Colonic mucosa (tissue), 4 donors: ENCODE results near the gene GAD1. TPM values are rescaled to one million over a fixed set of nuclear protein-coding genes. Genes with fewer than 3 reads are reported as not detected.

Source experiments
- DNase-seq: peaks from one replicate; pipeline ENCODE4 v3.0.0-alpha.2; 2020
- H3K27ac ChIP-seq: fragments of 200-600 bp; one replicate; pipeline ENCODE4 v1.8.0; 2021
- H3K27me3 ChIP-seq: fragments of 200-600 bp; one replicate; pipeline ENCODE4 v1.8.0; 2021
- H3K36me3 ChIP-seq: fragments of 200-600 bp; one replicate; pipeline ENCODE4 v1.8.0; 2021
- H3K4me1 ChIP-seq: fragments of 200-600 bp; one replicate; pipeline ENCODE4 v1.8.0; 2021; ENCODE audit warnings: mild to moderate bottlenecking
- H3K4me3 ChIP-seq: fragments of 200-600 bp; one replicate; pipeline ENCODE4 v1.8.0; 2021
- H3K9ac ChIP-seq, 2 donors: one replicate each; pipeline ENCODE4 v1.7.0; 2013; ENCODE audit warnings: control low read depth in 2 of 2, low read depth in 2 of 2, low read length in 2 of 2
- H3K9me3 ChIP-seq: fragments of 200-600 bp; one replicate; pipeline ENCODE4 v1.8.0; 2021
- CTCF ChIP-seq: fragments of 200-600 bp; IDR thresholded peaks from one replicate; pipeline ENCODE4 v1.8.0; 2022; ENCODE audit warnings: antibody characterized with exemption, mild to moderate bottlenecking
- intact Hi-C: fragments of 100-400 bp; cut with DNase I; formaldehyde crosslinking; loops from one replicate; pipeline ENCODE4 v1.14.1; 2022
- total RNA-seq, 2 donors: library from RNA; stranded (reverse); fragmentation: NEBNext Ultra II Directional in 1 of 2; extraction: Animal tissue kit (Norgen Biotek cat#: 25700) in 1 of 2; gene quantifications; one replicate each; pipeline ENCODE4 v1.2.1, GENCODE V29; 2021
- donor health status: healthy.
- donor health status: DM: no; HTN: no; CAD: no.
- donor health status: DM: no; HTN: no; CAD: no.

The GAD1 gene
- total RNA-seq, 2 donors from 2014 or later, result 0.10 TPM; not detected in 1

DNA sequence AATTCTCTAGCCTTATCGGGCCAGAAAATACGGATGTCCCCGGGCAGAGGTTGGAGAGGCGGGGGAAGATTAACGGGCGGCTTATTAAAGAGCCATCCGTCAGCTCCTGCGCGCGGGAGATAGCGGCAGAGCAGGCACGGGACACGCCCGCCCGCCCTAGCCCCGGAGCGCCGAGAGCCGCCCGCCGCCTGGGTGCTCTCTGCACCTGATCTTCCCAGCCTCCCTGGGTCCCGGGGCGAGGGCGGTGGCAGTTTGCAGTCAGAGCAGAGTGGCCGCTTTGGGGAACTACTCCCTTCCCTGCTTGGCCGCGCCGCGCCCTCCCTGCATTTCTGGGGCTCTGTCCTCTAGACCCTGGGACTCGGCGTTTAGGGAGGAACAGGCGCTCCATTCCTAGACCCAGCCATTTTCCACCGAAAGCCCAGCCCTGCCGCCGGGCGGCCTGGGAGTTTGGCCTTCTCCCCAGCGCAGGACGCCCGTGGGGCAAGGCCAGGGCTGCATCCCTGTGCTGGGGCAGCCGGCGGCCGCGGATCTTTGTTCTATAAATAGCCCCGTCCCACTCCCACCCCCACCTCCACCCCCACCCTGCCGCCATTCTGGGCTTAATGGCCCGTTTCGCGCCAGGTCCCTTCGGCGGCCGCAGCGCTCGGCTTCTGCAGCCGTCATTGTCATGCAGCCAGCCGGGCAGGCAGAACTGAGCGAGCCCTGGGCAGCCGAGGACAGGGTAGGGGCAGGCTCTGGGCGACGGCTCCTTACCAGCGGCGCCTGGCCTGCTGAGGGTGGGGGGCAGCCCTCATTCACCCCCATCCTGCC is 6.6 kb downstream of the GAD1 start:
- peaks cover 61% of the 10 kb centered on the region for H3K27me3 ChIP-seq
- no peaks in the 10 kb centered on the region for H3K36me3 ChIP-seq
- peak overlapping the region; percentile 13 for H3K4me3 ChIP-seq
- intact Hi-C loops, result no loop called here
- no peaks in the 10 kb centered on the region for H3K9me3 ChIP-seq
- TF ChIP-seq CTCF, result no peak
- H3K4me1 ChIP-seq, result peaks cover 4% of the 10 kb centered on the region
- H3K27ac ChIP-seq, result no peak overlapping the region
- H3K9ac ChIP-seq, result no peak overlapping the region
- no peak for DNase-seq

- H3K9ac ChIP-seq, result no peak overlapping the region
- no peak for TF ChIP-seq CTCF
- no peak for DNase-seq
- H3K4me3 ChIP-seq, result no peak overlapping the region
- intact Hi-C loops, result no loop called here
- no peak overlapping the region for H3K27ac ChIP-seq
- peaks cover 56% of the 10 kb centered on the region for H3K27me3 ChIP-seq
- no peaks in the 10 kb centered on the region for H3K36me3 ChIP-seq
- no peaks in the 10 kb centered on the region for H3K4me1 ChIP-seq
- no peaks in the 10 kb centered on the region for H3K9me3 ChIP-seq
These were observed 7.2 kb downstream of the GAD1 start for GRCh38 chr2:170823898-170824215.

- Histone ChIP-seq H3K36me3 (no peaks in the 10 kb centered on the region), H3K9ac (no peak overlapping the region), H3K4me3 (no peak overlapping the region), H3K27me3 (peaks cover 48% of the 10 kb centered on the region), H3K9me3 (no peaks in the 10 kb centered on the region), H3K27ac (no peak overlapping the region), H3K4me1 (no peaks in the 10 kb centered on the region)
- DNase-seq, result no peak
- intact Hi-C loops, result no loop called here
- TF ChIP-seq CTCF, result no peak
These were observed 7.9 kb downstream of the GAD1 start for GRCh38 chr2:170824526-170825015.

- TF ChIP-seq CTCF, result no peak
- no peak overlapping the region for H3K9ac ChIP-seq
- H3K9me3 ChIP-seq, result no peaks in the 10 kb centered on the region
- DNase-seq, result no peak
- H3K36me3 ChIP-seq, result no peaks in the 10 kb centered on the region
- no peak overlapping the region for H3K27ac ChIP-seq
- intact Hi-C loops, result no loop called here
- no peaks in the 10 kb centered on the region for H3K4me1 ChIP-seq
- H3K27me3 ChIP-seq, result peaks cover 14% of the 10 kb centered on the region
- H3K4me3 ChIP-seq, result no peak overlapping the region
These were observed 11.3 kb downstream of the GAD1 start for GRCh38 chr2:170827841-170828532.

- TF ChIP-seq CTCF, result no peak
- H3K9me3 ChIP-seq, result no peaks in the 10 kb centered on the region
- H3K9ac ChIP-seq, result no peak overlapping the region
- no peaks in the 10 kb centered on the region for H3K36me3 ChIP-seq
- H3K27ac ChIP-seq, result no peak overlapping the region
- peaks cover 9% of the 10 kb centered on the region for H3K27me3 ChIP-seq
- intact Hi-C loops, result no loop called here
- H3K4me3 ChIP-seq, result no peak overlapping the region
- DNase-seq, result no peak
- H3K4me1 ChIP-seq, result no peaks in the 10 kb centered on the region
These were observed 11.8 kb downstream of the GAD1 start for GRCh38 chr2:170828533-170828916.
